ENCODE measurements around the gene TBCE. TPM values are rescaled to one million over a fixed set of nuclear protein-coding genes. Genes with fewer than 3 reads are reported as not detected.
A peak's percentile ranks its signal among the peaks of the same experiment; 100 is the strongest.

Gene TBCE
- total and polyA plus RNA-seq, 9 of the 15 experiments (the other 6 are each of a cell fraction or from before 2014, with no cell fraction given) = 52.6 to 92.1 (median 82.1) TPM

- no peak for TF ChIP-seq KDM4B (IDR thresholded peaks at IDR 0.05; ENCODE audit: borderline replicate concordance in 2 of 2, low read depth in 1 of 2)
- no peak for TF ChIP-seq GTF2A2 (tag; IDR thresholded peaks at IDR 0.05)
- TF ChIP-seq MXD1 (CRISPR knock-in tag; IDR thresholded peaks at IDR 0.05; ENCODE audit: borderline replicate concordance, poor library complexity, severe bottlenecking) = no peak
- no peak for TF ChIP-seq GTF2F1 (IDR thresholded peaks at IDR 0.05; ENCODE audit: low read depth, low read length)
- no peak for TF ChIP-seq ZNF609 (CRISPR knock-in tag; IDR thresholded peaks at IDR 0.05; ENCODE audit: borderline replicate concordance)
- peak; percentile 56; the same call in 1 of the 2 replicates for TF ChIP-seq EP400 (IDR thresholded peaks at IDR 0.05)
- TF ChIP-seq NCOA6 (IDR thresholded peaks at IDR 0.05) = no peak
- no peak for TF ChIP-seq THRB (CRISPR knock-in tag; conservative IDR thresholded peaks at IDR 0.05)
- no peak for TF ChIP-seq CBFA2T3 (IDR thresholded peaks at IDR 0.05)
- no peak for TF ChIP-seq THAP7 (CRISPR knock-in tag; IDR thresholded peaks at IDR 0.05)
- no peak for TF ChIP-seq MTA3 (IDR thresholded peaks at IDR 0.05; ENCODE audit: borderline replicate concordance)
- TF ChIP-seq GATAD2A (IDR thresholded peaks at IDR 0.05) = no peak
- peak; percentile 98 for TF ChIP-seq MAFG (tag; conservative IDR thresholded peaks at IDR 0.05)
- no peak; the same call in 1 of the 2 replicates for TF ChIP-seq NBN (IDR thresholded peaks at IDR 0.05; ENCODE audit: low read depth)
- TF ChIP-seq CCNT2 (IDR thresholded peaks at IDR 0.05; ENCODE audit: borderline replicate concordance, extremely low read depth, insufficient read length, low read depth, low read length) = no peak
- no peak for TF ChIP-seq ZSCAN32 (CRISPR knock-in tag; IDR thresholded peaks at IDR 0.05)
- TF ChIP-seq AFF4 (CRISPR knock-in tag; IDR thresholded peaks at IDR 0.05) = no peak
Measured at GRCh38 chr1:235442788-235443429, 75.7 kb downstream of the TBCE start (continued).
